Left lobe of liver (tissue), 2 donors: ENCODE data around the gene PRR12. TPM values are rescaled to one million over a fixed set of nuclear protein-coding genes. Genes with fewer than 3 reads are reported as not detected.

Experiments
- ATAC-seq: fragments of 200-7000 bp; cut with Tn5 transposase; one replicate; pipeline ENCODE4 v1.9.1; 2020; ENCODE audit warnings: mild to moderate bottlenecking, moderate library complexity
- DNase-seq: peaks from one replicate; pipeline ENCODE4 v3.0.0-alpha.2; 2020; ENCODE audit warnings: low spot score
- total RNA-seq: library from RNA; stranded (reverse); gene quantifications from one replicate; pipeline ENCODE4 v1.2.1, GENCODE V29; 2021
- donor health status: DM: no; HTN: no; CAD: no; lungs with moderate emphysema.
- donor health status: DM: no; HTN: yes; CAD: no.

Gene PRR12
- total RNA-seq, 1 donor from 2014 or later = 10.5 TPM

DNA sequence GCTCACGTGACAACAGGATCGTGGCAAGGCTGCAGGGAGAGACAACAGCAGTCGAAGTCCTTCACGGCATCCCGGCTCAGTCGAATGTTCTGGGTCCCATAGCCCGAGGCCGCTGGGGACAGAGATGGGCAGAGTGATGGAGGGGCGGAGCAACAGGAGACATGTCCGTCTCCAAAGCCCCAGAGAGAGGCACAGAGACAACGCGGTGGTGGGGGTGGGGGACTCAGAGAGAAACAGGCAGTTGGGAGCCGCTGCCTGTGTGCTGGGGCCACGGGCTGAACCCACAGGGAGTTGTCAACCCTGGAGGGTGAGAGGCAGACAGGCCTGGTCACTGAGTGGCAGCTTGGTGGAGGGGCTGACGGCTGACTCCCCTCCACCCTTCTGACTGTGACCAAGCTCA is 31.1 kb upstream of the PRR12 start:
- ATAC-seq = no peak
- no peak for DNase-seq

DNA sequence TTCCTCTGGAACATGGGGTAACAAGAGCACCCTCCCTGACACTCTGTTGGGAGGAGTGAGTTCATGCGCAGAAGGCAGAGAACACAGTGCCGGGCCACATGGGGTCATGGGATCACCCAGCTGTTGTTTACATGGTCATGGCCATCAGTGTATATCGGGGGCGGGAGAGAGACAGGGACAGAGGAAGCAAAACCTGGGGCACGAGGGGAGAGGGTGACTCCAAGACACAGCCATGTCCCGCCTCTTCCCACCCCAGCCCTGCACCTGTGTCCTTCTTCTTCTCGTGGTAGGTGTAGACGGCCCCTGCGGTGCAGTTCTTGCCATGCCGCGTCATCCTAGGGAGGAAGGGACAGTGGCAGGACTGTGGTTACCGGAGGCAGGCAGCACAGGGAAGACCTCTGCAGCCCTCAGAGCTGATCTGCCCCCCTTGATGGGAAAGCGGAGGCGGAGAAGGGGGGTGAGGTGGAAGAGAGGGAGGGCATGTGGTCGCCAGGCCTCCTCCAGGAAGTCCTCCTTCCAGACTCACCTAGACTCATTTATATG is 30.6 kb upstream of the PRR12 start:
- DNase-seq (no peak), ATAC-seq (peak; percentile 20)

DNA sequence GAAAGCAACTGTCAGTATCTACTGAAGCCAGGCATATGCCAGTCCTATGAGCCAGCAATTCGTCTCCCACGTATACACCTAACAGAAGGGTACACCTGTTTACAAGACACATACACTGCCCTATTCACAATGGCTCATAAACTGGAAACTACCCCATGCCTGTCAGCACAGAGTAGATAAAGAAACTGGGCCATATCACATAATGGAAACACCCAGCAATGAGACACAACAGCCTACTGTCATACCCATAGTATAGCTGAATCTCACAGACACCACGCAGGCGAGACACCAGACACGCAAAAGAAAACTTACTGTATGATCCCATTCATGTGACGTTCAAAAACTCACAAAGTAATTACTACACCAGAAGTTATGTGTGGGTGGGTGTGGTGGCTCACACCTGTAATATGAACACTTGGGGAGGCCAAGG is 26.4 kb upstream of the PRR12 start:
- ATAC-seq (no peak), DNase-seq (no peak)

DNA sequence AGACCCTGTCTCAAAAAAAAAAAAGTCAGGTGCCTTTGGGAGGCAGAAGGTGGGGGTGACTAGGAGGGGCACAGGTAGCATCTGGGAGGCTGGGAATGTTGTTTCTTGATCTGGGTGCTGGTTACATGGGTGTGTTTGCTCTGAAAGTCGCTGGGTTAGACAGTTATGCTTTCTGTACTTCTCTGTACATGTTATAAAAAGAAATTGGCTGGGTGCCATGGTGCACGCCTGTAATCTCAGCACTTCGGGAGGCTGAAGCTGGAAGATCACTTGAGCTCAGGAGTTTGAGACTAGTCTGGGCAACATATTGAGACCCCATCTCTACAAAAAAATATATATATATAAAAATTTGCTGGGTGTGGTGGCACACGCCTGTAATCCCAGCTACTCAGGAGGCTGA is 25.7 kb upstream of the PRR12 start:
- DNase-seq = no peak
- ATAC-seq = peak; percentile 6

DNA sequence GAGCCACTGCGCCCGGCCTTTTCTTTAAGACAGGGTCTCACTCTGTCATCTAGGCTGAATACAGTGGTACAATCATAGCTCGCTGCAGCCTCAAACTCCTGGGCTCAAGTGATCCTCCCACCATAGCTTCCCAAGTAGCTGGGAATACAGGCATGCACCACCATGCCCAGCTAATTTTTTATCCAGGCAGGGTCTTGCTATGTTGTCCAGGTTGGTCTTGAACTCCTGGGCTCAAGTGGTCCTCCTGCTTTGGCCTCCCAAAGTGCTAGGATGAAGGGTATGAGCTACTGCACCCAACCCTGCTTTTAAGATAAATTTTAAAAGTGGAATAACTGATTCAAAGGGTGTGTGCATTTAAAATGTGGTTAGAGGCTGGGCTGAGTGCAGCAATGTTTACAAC is 24.7 kb upstream of the PRR12 start:
- DNase-seq (no peak), ATAC-seq (no peak)

DNA sequence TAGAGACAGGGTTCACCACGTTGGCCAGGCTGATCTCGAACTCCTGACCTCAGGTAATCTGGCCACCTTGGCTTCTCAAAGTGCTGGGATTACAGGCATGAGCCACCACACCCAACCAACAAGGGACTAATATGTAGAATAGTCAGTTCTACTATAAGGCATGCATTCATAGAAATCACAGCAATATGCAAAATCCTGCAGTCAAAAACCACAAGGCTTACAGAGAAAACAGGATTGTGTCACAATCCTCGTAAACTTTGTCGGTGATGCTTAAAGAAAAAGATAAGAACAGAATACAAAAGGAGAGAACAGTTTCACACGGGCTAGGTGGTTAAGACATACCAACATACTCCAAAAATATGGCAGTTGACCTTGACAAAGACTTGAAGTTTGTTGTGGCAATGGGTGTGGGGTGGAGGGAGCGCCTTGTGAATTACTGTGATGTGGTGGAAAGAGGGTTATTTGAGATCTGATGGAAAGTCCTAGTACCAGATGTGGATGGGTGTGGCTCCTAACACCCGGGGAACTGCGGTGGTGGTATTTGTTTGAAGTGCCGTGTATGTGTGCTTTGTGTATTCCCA is 23.0 kb upstream of the PRR12 start:
- ATAC-seq (no peak), DNase-seq (no peak)

DNA sequence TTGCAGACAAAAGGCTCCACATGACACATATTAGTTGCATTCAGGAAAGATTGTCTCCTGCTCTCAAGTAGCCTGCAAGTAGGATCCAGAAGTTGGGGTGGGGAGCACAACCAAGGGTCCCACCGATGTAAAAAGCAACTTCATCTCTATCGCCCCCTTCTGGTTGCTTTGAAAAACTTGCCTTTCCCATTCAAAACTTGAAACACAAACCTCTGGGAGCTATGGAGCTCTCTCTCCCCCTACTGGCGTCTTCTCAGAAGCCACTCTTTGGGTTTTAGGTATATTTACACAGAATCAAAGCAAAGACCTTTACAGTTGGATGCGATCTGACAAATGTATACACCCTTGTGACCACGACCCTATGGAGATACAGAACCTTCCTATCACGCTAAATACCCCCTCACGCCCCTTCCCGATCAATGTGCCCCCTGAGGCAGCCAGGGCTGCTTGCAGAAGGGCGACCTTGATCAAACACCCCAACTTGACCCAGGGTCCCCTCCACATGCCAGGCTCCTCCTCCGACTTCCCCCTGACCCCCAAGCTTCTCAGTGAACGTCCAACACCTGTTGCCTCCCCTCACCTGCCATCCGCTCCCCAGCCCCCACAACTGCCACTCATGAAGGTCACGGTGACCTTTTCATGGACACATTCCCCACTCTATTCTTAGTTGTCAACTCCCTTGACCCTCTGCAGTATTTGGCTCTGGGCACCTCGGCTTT is 20.7 kb upstream of the PRR12 start:
- no peak for DNase-seq

DNA sequence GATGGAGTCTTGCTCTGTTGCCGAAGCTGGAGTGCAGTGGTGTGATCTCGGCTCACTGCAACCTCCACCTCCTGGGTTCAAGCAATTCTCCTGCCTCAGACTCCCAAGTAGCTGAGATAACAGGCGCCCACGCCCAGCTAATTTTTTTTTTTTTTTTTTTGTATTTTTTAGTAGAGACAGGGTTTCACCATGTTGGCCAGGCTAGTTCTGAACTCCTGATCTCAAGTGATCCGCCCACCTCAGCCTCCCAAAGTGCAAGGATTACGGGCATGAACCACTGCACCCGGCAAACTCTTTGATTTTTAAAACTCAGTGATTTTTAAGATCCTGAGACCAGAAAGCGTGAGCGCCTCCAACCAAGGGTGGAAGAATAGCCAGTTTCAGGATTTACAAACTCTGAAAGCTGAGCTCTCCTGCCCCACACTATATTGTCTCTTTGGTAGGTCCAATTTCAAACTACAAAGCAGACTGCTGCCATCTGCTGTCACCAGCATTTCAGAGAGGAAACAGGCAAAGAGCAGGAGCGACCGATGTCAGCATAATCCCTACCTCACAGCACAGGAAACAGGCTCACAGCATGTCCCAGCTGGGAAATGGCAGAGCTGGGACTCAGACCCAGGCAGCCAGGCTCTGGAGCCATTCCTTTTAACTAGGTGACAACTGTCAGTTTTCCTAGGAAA is 19.8 kb upstream of the PRR12 start:
- peak; percentile 88 for ATAC-seq
- DNase-seq = no peak

More for the DNA sequence above, 20.7 kb upstream of the PRR12 start:
- peak; percentile 90 for ATAC-seq

DNA sequence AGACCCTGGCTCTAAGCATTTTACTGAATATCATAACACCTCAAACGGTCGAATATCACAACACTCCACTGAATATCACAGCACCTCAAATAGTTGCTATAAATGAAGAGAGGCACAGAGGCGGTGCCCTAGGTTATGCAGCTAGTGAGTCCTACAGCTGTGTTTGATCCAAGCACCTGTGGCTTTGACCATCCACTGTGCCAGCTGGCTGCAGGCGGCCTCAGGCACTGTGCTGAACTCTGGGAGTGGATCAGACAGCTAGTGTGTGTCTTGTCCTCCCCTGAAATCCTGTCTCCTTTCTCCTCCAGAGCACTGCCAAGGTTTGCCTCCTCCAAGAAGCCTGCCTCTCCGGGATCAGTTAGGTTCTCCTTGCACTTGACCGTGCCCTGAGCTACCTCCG is 18.0 kb upstream of the PRR12 start:
- peak; percentile 23 for ATAC-seq
- DNase-seq = no peak

DNA sequence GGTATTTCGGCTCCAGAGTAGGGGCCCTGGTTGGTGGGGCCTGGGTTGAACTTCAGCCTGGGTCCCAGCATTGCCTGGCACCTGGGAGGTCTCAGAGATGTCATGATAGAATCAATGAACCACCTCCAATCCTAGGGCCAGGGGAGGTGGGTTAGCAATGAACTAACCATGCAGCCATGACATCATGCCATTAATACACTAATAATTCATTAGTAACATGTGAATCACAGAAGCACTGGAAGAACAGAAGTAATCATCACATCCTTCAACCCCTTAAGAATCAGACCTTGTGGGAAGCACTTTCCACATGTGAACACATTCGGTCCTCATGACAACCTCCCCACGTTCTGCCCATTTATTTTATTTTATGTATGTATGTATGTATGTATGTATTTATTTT is 17.6 kb upstream of the PRR12 start:
- no peak for DNase-seq
- ATAC-seq = no peak

DNA sequence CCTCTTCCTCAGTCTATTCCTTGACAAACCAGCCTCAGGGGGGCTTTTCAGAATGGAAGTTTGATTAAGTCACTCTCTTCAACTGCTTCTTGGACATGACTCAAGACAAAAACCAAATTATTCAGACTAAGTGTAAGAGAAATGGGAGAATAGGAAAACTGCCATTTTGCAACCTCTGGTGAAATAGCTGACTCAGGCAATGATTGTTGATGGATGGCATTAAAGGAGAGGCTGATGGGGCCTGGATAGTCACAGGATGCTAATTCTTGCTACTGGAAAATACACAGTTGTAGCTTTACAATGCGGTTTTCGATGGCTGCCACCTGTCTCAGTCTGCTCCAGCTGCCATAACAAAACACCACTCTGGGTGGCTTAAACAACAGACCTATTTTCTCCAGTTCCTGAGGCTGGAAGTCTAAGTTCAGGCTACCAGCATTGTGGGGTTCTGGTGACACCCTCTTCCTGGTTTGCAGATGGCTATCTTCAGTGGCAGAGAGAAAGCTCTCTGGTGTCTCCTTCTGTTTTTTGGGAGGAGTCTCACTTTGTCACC is 16.7 kb upstream of the PRR12 start:
- ATAC-seq = no peak
- DNase-seq = no peak

DNA sequence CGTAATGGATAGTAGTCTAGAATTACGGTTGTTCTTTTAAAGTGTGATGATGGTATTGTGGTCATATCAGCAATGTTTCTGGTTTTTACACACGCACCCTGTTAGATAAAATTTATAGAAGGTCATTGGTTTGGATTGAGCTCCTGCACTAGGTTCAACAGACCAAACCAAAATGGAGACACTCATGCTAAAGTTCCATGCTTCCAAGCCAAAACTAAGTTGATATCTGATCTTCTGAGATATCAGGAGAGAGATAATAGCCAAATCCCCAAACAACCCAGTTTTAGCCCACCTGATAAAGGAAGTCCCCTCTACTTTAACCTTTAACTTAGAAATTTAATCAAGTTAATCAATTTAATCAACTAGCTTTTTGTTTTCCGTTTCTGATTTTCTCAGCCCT is 11.8 kb upstream of the PRR12 start:
- DNase-seq (no peak), ATAC-seq (no peak)

DNA sequence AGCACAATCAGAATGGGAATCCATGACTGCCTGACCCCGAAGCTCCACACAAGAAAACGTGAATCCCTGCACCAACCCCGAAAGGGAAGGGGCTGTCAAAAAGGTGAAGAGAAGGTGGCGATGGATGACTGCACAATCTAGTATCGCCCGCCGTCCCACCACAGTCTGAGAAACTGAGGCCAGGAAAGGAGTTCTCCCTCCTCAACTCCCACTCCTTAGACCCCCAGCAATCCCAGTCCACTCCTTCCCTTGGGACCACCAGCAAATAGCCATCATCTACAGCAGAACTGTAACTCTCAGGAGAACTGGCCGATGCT is 11.1 kb upstream of the PRR12 start:
- ATAC-seq (no peak), DNase-seq (no peak)

DNA sequence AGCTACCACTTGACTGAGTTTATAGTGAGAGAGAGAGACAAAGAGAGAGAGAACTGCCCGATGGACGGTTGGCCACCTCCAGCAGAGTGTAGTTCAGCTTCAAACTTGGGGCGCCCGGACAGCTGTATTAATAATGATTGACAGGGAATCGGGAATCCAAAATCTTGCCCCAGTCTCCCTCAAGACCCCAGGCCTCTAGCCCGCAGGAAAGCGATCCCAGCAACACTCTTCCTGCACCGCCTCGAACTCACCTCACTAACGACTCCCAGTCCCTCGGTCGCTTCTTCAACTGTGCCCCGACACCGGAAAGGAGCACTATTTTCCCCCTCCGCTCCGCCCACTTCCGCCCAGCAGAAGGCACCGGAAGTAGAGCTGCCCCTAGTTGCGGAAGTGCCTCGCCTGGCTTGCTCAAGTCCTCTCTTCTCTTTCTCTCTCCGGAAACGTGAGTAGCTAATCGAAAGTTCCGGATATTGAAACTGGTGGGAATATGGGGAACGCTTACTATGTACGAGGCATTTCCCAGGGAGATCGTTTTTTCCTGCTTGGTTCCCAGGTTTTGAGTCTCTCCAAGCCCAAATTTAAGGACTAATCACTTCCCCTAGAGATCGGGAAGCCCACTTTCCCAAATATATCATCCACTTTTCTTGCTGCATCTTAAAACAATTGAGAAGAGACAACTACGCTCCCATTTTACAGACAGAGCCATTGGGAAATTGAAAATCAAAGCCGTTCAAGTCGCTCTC is 10.5 kb upstream of the PRR12 start, which contains the start of gene NOSIP:
Gene NOSIP, minus strand, starts transcription at position 293 of the 743 bp plus-strand sequence. CDS start 19,865 bp downstream, outside the sequence.
- DNase-seq (peak; percentile 95), ATAC-seq (peak; percentile 98)

DNA sequence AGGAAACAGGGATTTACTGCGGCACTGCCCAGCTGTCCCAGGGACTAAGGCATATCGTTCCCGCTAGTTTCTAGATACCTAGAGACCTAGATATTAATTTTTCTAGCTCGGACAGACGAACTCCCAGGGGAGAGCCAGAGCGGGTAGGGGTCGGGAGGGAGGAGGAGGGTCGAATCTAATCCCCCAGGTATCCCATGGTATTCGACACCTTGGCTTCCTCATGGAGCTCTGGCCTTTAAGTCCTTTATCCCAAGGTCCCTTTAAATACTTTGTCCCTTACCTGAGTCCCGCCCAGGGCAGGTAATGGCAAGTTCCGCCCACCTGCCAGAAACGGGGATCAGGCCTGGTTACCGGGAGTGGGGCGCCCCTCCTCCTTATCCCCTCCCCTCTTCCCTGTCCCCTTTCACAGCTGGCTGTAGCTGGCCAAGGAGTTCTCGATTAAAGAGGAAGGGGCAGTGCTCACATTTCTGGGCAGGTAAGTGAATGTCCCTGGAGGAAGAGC is 9.9 kb upstream of the PRR12 start, which contains the start of gene PRRG2:
Gene PRRG2, plus strand, starts transcription at position 310 of the 502 bp plus-strand sequence. CDS start 1,904 bp downstream, outside the sequence.
- ATAC-seq (peak; percentile 63), DNase-seq (no peak)

DNA sequence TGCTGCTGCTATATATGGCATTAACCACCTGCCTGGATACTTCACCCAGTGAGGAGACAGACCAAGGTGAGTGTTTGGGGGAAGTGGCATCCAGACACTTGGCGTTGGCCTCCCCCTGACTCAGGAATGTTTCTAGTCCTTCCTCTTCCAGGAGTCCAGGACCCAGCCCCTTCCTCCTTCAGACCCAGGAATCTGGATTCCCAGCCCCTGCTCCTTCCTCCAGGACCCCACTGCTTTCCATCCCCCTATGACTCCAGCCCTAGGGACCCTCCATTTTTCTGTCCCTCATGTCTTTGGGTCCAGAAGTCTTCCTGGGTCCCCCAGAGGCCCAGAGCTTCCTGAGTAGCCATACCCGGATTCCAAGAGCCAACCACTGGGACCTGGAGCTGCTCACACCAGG is 7.7 kb upstream of the PRR12 start:
- DNase-seq (no peak), ATAC-seq (no peak)

DNA sequence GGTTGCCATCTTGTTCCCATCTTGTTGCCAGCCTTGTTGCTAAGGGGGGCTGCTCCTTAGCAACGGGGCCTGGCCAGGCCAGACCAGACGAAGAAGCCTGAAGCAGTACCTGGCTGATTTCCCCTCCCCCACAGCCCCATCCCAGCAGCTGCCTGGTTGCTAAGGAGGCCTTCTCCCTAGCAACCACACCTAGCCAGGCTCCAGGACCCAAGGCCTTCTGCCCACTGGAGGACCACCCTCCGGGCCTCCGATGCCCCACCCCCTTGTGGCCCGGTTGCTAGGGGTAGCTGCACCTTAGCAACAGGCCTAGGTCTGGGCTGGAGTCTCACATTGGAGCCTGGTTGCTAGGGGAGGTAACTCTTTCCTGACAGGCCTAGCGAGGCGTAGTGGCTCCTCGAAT is 6.0 kb upstream of the PRR12 start:
- no peak for ATAC-seq
- DNase-seq = no peak

DNA sequence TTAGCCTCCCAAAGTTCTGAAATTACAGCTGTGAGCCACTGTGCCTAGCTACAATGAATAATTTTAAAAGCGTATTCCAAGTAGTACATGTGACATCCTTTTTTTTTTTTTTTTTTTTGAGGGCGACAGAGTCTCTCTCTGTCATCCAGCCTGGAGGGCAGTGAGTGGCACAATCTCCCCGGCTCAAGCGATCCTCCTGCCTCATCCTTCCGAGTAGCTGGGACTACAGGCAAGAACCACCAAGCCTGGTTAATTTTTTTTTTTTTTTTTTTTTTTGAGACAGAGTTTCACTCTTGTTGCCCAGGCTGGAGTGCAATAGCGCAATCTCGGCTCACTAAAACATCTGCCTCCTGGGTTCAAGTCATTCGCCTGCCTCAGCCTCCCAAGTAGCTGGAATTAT is 3.8 kb upstream of the PRR12 start:
- DNase-seq = no peak
- no peak for ATAC-seq

DNA sequence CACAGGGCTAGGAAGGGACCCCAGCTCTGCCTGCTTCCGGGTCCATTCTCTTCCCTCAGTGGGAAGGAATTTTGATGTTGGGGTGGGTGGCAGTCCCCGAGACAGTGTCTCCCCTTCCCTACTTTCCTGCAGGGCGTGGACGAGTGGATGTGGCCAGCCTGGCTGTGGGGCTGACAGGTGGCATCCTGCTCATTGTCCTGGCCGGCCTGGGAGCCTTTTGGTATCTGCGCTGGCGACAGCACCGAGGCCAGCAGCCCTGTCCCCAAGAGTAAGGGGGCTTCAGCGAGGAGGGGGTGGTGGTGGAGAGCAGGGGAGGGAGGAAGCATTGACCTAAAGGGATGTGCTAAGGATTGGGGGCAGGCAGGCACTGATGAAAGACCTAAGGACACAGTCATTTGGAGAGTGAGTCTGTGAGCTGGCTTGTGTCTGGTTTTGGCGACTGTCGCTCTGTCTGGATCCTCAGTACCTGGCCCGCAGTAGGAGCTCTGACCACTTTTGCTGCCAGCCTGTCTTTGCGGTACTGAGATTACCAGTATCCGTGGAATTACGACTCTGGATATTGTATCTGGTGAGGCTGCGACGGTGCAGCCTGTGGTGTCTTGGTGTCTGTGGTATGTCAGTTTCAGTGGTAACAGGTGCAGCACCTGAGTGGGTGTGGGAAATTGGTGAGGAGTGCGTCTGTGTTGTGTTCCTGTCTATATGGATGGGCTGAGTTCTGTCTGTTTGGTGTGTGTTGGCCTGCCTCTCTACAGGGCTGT is 2.4 kb upstream of the PRR12 start:
- no peak for ATAC-seq
- DNase-seq = no peak

DNA sequence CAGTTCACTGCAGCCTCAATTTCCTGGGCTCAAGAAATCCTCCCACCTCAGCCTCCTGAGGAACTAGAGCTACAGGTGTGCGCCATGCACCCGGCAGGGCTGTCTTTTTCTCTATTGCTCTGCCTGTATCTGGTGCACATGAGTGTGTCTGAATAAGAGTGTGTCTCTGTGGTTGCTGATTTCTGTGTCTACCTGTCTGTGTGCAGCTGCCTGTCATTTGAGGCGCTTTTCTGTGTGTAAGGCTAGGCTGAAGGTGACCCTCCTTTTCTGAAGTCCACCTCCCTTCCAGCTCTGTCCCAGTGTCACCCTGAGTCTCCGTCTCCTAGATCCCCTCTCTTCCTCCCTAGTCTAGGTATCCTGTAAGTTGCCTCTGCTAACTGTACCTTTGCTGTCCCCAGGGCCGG is 1.5 kb upstream of the PRR12 start:
- DNase-seq (no peak), ATAC-seq (no peak)
